OCI-LY7 (cell line): ENCODE measurements around the gene TMX4. TPM values are rescaled to one million over a fixed set of nuclear protein-coding genes. Genes with fewer than 3 reads are reported as not detected.

Experiments used
- total RNA-seq, 2 experiments: library from RNA; depleted of rRNA in 1 of 2; stranded (reverse); fragments of >200 nt in 1 of 2; shearing (Covaris generic) in 1 of 2; gene quantifications; 2 replicates each; pipeline ENCODE4 v1.2.3, GENCODE V29; 2014 to 2022

TMX4 gene
- total RNA-seq, 2 experiments from 2014 or later, result 22.4 to 71.3 TPM

Other genes starting within 250 kb of the TMX4 start
- gene HAO1, start 79.3 kb downstream of the TMX4 start, total RNA-seq (2014; rRNA removed; shearing (Covaris generic)), result not detected in 2 replicates
- gene HAO1, start 79.3 kb downstream of the TMX4 start, total RNA-seq (2022), result not detected in 2 replicates
- 25.0 and 30.5 TPM in 2 replicates for gene PLCB1, start 112.5 kb upstream of the TMX4 start, total RNA-seq (2014; rRNA removed; shearing (Covaris generic))
- gene PLCB1, start 112.5 kb upstream of the TMX4 start, total RNA-seq (2022), result 14.6 and 17.0 TPM in 2 replicates